K562 (cell line): ENCODE data around the gene FBXL12. TPM values are rescaled to one million over a fixed set of nuclear protein-coding genes. Genes with fewer than 3 reads are reported as not detected.

Experiments
- ADNP ChIP-seq: fragments of 200-800 bp; sonication (Bioruptor generic); IDR thresholded peaks from 2 replicates; pipeline ENCODE4 v1.6.1; 2016; ENCODE audit warnings: missing genetic modification characterization, missing compliant biosample characterization
- BRF1 ChIP-seq: IDR thresholded peaks from 3 replicates; pipeline ENCODE4 v1.6.1; 2011; ENCODE audit warnings: borderline replicate concordance, mild to moderate bottlenecking; ENCODE audit not compliant: insufficient read length; ENCODE audit errors: extremely low read depth
- CBFA2T2 ChIP-seq: fragments of 450-650 bp; conservative IDR thresholded peaks from 2 replicates; pipeline ENCODE4 v1.6.1; 2017; ENCODE audit warnings: mild to moderate bottlenecking
- CSDE1 ChIP-seq, 2 experiments: fragments of 450-650 bp; IDR thresholded peaks; 2 replicates each; pipeline ENCODE4 v1.6.1; 2016; ENCODE audit warnings: mild to moderate bottlenecking in 1 of 2
- CTBP1 ChIP-seq: fragments of 450-650 bp; IDR thresholded peaks from 2 replicates; pipeline ENCODE4 v1.6.1; 2016; ENCODE audit warnings: borderline replicate concordance
- FIP1L1 ChIP-seq: fragments of 200-400 bp; formaldehyde crosslinking; IDR thresholded peaks from 2 replicates; pipeline ENCODE4 v1.6.1; 2018; ENCODE audit warnings: mild to moderate bottlenecking, low read depth, low read length; ENCODE audit not compliant: poor library complexity, severe bottlenecking
- FOXK1 ChIP-seq: sonication (generic); formaldehyde crosslinking; IDR thresholded peaks from 2 replicates; pipeline ENCODE4 v1.8.0; 2022; ENCODE audit warnings: missing genetic modification reagents, mild to moderate bottlenecking, borderline replicate concordance
- GTF2F1 ChIP-seq: IDR thresholded peaks from 2 replicates; pipeline ENCODE4 v1.6.1; 2011; ENCODE audit warnings: low read depth, low read length, improper control_type of control experiment
- HNRNPH1 ChIP-seq: fragments of 200-400 bp; formaldehyde crosslinking; optimal IDR thresholded peaks from 2 replicates; pipeline ENCODE3; 2017; ENCODE audit warnings: low read depth, mild to moderate bottlenecking, low read length, moderate library complexity
- KLF1 ChIP-seq: fragments of 450-650 bp; IDR thresholded peaks from 2 replicates; pipeline ENCODE4 v1.6.1; 2016; ENCODE audit warnings: missing genetic modification characterization, missing compliant biosample characterization
- MAZ ChIP-seq, 2 experiments: fragments of 450-650 bp in 1 of 2; sonication (generic) in 1 of 2; formaldehyde crosslinking; IDR thresholded peaks in 1 of 2; conservative IDR thresholded peaks in 1 of 2; 2 replicates each; pipeline versions ENCODE4 v1.4.0 to v1.5.0; 2020; ENCODE audit warnings: mild to moderate bottlenecking in 1 of 2, missing genetic modification reagents in 1 of 2
- NR2C1 ChIP-seq, 2 experiments: fragments of 450-650 bp; IDR thresholded peaks; 2 replicates each; pipeline ENCODE4 v1.6.1; 2017; ENCODE audit warnings: mild to moderate bottlenecking in 2 of 2, antibody characterized with exemption in 1 of 2, inconsistent platforms in 1 of 2, missing compliant biosample characterization in 1 of 2, missing genetic modification characterization in 1 of 2
- NR2F6 ChIP-seq: fragments of 450-650 bp; formaldehyde crosslinking; IDR thresholded peaks from 2 replicates; pipeline ENCODE4 v1.4.0; 2020; ENCODE audit warnings: mild to moderate bottlenecking
- PYGO2 ChIP-seq: fragments of 450-650 bp; IDR thresholded peaks from 2 replicates; pipeline ENCODE4 v1.6.1; 2016; ENCODE audit warnings: mild to moderate bottlenecking, missing genetic modification characterization, moderate library complexity, missing compliant biosample characterization
- RNF2 ChIP-seq: sonication (generic); IDR thresholded peaks from 2 replicates; pipeline ENCODE4 v1.6.1; 2016
- ZBTB8A ChIP-seq: fragments of 450-650 bp; IDR thresholded peaks from 2 replicates; pipeline ENCODE4 v1.6.1; 2018; ENCODE audit warnings: mild to moderate bottlenecking, moderate library complexity; ENCODE audit not compliant: partially characterized antibody
- ZFPM2 ChIP-seq: fragments of 250-450 bp; sonication (Bioruptor Pico); IDR thresholded peaks from 2 replicates; pipeline ENCODE4 v1.5.1; 2022; ENCODE audit warnings: mild to moderate bottlenecking
- ZNF143 ChIP-seq: sonication (generic); formaldehyde crosslinking; IDR thresholded peaks from 2 replicates; pipeline ENCODE4 v1.9.0; 2022; ENCODE audit warnings: mild to moderate bottlenecking, missing genetic modification reagents
- ZNF551 ChIP-seq: fragments of 250-450 bp; sonication (Bioruptor Pico); IDR thresholded peaks from 2 replicates; pipeline ENCODE4 v1.5.0; 2021; ENCODE audit warnings: mild to moderate bottlenecking, moderate library complexity
- ZNF668 ChIP-seq: fragments of 250-450 bp; sonication (Bioruptor Pico); IDR thresholded peaks from 2 replicates; pipeline ENCODE4 v1.8.0; 2022; ENCODE audit warnings: mild to moderate bottlenecking, inconsistent platforms
- ZNF699 ChIP-seq: fragments of 250-450 bp; sonication (Bioruptor Pico); IDR thresholded peaks from 2 replicates; pipeline ENCODE4 v1.8.0; 2021; ENCODE audit warnings: mild to moderate bottlenecking, moderate library complexity; ENCODE audit not compliant: insufficient replicate concordance
- ZNF77 ChIP-seq: fragments of 250-450 bp; sonication (Bioruptor Pico); IDR thresholded peaks from 2 replicates; pipeline ENCODE4 v1.5.0; 2020
- polyA plus RNA-seq, 8 experiments: library from polyadenylated mRNA; depleted of rRNA in 4 of 8; stranded (reverse) in 5 of 8; unstranded in 3 of 8; fragments of >200 nt; fragmentation: Nextera tagmentation in 2 of 8; fragmentation: Illumina TruSeq in 1 of 8; extraction: Ambion mirVana in 2 of 8; extraction: Trizol in 1 of 8; gene quantifications; 2 replicates each; pipeline versions ENCODE4 v1.2.1 to v1.2.3, GENCODE V29; 2011 to 2014; ENCODE audit warnings: inconsistent platforms in 1 of 8, missing spikeins in 1 of 8
- total RNA-seq, 7 experiments: library from RNA; depleted of rRNA in 6 of 7; stranded (reverse); fragments of >200 nt in 6 of 7; fragmentation: Illumina TruSeq in 2 of 7; extraction: Trizol in 2 of 7; gene quantifications; 2 replicates each; pipeline versions ENCODE4 v1.2.1 to v1.2.3, GENCODE V29; 2011 to 2021; ENCODE audit warnings: low replicate concordance in 1 of 7
- TF ChIP-seq, protein P1 (sequence below): fragments of 450-650 bp; IDR thresholded peaks from 2 replicates; pipeline ENCODE4 v1.6.1; 2017; ENCODE audit warnings: antibody characterized with exemption, mild to moderate bottlenecking
- TF ChIP-seq, protein P2 (sequence below): fragments of 450-650 bp; IDR thresholded peaks from 2 replicates; pipeline ENCODE4 v1.6.1; 2014; ENCODE audit warnings: low read depth, mild to moderate bottlenecking, moderate library complexity, borderline replicate concordance

Gene FBXL12
- total and polyA plus RNA-seq, 9 of the 15 experiments (the other 6 are each of a cell fraction or from before 2014, with no cell fraction given), result 2.7 to 40.5 (median 26.5) TPM

DNA sequence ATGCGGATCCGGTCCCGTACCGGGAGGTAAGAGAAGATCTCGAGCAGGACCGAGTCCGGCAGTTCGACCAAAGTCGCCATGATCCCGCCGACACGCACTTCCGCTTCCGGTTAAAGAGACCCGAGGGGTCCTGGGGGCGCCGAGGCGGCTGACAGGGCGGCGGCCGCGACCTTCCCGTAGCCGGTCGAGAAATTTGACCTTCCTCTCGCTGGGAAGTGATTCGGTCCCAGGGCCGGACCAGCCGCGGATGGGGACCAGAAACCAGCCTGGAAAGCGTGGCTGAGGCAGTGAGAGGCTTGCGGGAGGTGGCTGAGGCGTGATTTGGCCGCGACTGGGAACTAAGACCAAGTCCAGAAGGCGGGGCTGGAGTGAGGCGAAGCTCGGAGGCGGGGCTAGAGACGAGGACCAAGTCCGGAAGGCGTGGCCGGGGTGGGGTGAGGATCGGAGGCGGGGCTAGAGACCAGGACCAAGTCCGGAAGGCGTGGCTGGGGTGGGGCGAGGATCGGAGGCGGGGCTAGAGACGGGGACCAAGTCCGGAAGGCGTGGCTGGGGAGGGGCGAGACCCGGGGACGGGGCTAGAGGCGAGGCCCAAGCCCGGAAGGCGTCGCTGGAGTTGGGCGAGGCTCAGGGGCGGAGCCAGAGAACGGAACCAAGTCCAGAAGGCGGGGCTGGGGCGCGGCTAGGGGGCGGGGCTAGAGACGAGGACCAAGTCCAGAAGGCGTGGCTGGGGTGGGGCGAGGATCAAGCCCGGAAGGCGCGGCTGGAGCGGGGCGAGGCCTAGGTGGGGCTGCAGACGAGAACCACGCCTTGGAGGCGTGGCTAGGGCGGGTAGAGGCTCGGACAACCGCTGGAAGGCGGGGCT, at the start of gene FBXL12 (continued):
- no peak for TF ChIP-seq ZBTB8A
- TF ChIP-seq ZNF668, result no peak
- TF ChIP-seq FOXK1 (CRISPR knock-in tag), result no peak
- TF ChIP-seq, protein P1, sequence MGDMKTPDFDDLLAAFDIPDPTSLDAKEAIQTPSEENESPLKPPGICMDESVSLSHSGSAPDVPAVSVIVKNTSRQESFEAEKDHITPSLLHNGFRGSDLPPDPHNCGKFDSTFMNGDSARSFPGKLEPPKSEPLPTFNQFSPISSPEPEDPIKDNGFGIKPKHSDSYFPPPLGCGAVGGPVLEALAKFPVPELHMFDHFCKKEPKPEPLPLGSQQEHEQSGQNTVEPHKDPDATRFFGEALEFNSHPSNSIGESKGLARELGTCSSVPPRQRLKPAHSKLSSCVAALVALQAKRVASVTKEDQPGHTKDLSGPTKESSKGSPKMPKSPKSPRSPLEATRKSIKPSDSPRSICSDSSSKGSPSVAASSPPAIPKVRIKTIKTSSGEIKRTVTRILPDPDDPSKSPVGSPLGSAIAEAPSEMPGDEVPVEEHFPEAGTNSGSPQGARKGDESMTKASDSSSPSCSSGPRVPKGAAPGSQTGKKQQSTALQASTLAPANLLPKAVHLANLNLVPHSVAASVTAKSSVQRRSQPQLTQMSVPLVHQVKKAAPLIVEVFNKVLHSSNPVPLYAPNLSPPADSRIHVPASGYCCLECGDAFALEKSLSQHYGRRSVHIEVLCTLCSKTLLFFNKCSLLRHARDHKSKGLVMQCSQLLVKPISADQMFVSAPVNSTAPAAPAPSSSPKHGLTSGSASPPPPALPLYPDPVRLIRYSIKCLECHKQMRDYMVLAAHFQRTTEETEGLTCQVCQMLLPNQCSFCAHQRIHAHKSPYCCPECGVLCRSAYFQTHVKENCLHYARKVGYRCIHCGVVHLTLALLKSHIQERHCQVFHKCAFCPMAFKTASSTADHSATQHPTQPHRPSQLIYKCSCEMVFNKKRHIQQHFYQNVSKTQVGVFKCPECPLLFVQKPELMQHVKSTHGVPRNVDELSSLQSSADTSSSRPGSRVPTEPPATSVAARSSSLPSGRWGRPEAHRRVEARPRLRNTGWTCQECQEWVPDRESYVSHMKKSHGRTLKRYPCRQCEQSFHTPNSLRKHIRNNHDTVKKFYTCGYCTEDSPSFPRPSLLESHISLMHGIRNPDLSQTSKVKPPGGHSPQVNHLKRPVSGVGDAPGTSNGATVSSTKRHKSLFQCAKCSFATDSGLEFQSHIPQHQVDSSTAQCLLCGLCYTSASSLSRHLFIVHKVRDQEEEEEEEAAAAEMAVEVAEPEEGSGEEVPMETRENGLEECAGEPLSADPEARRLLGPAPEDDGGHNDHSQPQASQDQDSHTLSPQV, result no peak
- peak; percentile 82 to 90 for TF ChIP-seq MAZ (CRISPR knock-in tag; conservative IDR thresholded peaks at IDR 0.05 in 1 of 2, IDR thresholded peaks at IDR 0.05 in 1 of 2)
- TF ChIP-seq RNF2, result no peak
- TF ChIP-seq GTF2F1, result no peak
- no peak for TF ChIP-seq ZNF699 (CRISPR knock-in tag)
- 0 out of 2 replicates have a peak, but pooled peaks have one; percentile 33 for TF ChIP-seq ZNF143
- no peak for TF ChIP-seq PYGO2
- no peak for TF ChIP-seq NR2F6
- TF ChIP-seq ADNP (tag), result no peak
- TF ChIP-seq FIP1L1, result no peak
- no peak for TF ChIP-seq ZFPM2
- peak; percentile 48; the same call in 1 of the 2 replicates for TF ChIP-seq CTBP1
- TF ChIP-seq KLF1 (tag), result peak; percentile 60; the same call in 1 of the 2 replicates
- TF ChIP-seq NR2C1 (IDR thresholded peaks at IDR 0.05), result peak; percentile 85
- TF ChIP-seq NR2C1 (tag; IDR thresholded peaks at IDR 0.05), result peak; percentile 85
- TF ChIP-seq CBFA2T2, result no peak
- no peak for TF ChIP-seq ZNF551 (CRISPR knock-in tag)
- TF ChIP-seq, protein P2, sequence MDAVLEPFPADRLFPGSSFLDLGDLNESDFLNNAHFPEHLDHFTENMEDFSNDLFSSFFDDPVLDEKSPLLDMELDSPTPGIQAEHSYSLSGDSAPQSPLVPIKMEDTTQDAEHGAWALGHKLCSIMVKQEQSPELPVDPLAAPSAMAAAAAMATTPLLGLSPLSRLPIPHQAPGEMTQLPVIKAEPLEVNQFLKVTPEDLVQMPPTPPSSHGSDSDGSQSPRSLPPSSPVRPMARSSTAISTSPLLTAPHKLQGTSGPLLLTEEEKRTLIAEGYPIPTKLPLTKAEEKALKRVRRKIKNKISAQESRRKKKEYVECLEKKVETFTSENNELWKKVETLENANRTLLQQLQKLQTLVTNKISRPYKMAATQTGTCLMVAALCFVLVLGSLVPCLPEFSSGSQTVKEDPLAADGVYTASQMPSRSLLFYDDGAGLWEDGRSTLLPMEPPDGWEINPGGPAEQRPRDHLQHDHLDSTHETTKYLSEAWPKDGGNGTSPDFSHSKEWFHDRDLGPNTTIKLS, result peak; percentile 74
- TF ChIP-seq ZNF77 (CRISPR knock-in tag), result no peak
- TF ChIP-seq CSDE1 (IDR thresholded peaks at IDR 0.05), result no peak
- TF ChIP-seq BRF1, result no peak
- no peak for TF ChIP-seq HNRNPH1
